Measurements from ENCODE around the gene CEP350.

Gene CEP350

DNA sequence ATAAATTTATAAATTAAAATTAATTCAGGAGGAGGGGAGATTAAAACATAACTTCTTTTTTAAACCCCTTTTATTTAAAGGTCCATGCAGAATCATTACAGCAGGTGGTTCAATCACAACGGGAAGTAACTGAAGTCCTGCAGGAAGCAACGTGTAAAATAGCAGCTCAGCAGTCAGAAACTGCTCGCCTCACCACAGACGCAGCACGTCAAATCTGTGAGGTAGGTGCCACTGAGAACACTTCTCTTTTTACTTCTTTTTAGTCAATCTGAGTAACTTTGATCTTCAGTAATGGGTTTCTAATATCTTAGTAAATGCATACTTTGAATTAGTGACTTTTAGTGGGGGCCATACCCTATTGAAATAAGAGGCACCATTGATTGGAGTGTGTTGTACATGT, 87.0 kb downstream of the CEP350 start:
- Histone ChIP-seq H3K4me3 (no peak overlapping the region), H3K27ac (no peak overlapping the region)
- TF ChIP-seq, protein P1, sequence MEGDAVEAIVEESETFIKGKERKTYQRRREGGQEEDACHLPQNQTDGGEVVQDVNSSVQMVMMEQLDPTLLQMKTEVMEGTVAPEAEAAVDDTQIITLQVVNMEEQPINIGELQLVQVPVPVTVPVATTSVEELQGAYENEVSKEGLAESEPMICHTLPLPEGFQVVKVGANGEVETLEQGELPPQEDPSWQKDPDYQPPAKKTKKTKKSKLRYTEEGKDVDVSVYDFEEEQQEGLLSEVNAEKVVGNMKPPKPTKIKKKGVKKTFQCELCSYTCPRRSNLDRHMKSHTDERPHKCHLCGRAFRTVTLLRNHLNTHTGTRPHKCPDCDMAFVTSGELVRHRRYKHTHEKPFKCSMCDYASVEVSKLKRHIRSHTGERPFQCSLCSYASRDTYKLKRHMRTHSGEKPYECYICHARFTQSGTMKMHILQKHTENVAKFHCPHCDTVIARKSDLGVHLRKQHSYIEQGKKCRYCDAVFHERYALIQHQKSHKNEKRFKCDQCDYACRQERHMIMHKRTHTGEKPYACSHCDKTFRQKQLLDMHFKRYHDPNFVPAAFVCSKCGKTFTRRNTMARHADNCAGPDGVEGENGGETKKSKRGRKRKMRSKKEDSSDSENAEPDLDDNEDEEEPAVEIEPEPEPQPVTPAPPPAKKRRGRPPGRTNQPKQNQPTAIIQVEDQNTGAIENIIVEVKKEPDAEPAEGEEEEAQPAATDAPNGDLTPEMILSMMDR (IDR thresholded peaks at IDR 0.05), result no peak
- no peak for DNase-seq (ENCODE audit: low spot score)

DNA sequence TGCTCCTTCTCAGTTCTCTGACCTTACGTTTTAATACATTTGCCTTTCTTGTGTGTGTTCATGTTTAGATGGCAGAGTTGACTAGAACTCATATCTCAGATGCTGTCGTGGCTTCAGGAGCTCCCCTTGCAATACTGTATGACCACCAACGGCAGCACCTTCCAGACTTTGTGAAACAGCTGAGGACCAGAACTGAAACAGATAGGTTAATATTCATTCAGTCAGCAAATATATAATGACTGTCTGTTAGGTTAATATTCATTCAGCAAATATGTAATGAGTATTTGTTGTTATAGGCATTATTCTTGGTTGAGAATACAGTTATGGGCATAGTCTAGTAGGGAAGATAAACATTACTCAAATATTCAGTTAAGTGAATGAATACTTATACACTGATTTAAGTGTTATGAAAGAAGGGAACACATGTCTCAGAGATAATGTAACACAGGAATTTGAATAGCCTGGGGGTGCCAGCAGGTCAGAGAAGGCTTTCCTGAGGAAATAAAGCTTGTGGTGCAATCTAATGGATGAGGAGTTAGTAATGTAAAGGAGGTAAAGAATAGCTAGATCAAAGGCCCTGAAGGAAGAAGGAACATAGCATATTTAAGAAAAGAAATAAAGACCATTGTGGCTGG, 88.5 kb downstream of the CEP350 start:
- Histone ChIP-seq H3K4me3 (no peak overlapping the region), H3K27ac (no peak overlapping the region)
- TF ChIP-seq, protein P1 (IDR thresholded peaks at IDR 0.05), result no peak
- no peak for DNase-seq (ENCODE audit: low spot score)

DNA sequence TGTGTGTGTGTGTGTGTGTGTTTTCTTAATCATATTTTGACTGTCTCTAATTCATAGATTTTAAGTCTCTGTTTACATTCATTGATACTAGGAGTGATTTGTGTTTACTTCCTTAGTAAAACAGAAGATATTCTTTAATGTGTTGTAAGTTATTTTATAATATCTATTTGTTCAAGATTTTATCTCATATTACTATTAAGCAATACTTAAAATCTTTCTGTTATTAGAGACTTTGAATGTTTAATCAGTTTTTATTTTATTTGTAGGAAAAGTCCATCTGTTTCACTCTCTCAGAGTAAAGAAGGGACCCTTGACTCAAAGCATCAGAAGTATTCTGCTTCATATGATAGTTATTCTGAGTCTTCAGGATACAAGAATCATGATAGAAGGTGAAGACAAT, 89.2 kb downstream of the CEP350 start:
- DNase-seq (ENCODE audit: low spot score), result no peak
- TF ChIP-seq, protein P1 (IDR thresholded peaks at IDR 0.05), result no peak
- H3K27ac ChIP-seq, result no peak overlapping the region
- no peak overlapping the region for H3K4me3 ChIP-seq

DNA sequence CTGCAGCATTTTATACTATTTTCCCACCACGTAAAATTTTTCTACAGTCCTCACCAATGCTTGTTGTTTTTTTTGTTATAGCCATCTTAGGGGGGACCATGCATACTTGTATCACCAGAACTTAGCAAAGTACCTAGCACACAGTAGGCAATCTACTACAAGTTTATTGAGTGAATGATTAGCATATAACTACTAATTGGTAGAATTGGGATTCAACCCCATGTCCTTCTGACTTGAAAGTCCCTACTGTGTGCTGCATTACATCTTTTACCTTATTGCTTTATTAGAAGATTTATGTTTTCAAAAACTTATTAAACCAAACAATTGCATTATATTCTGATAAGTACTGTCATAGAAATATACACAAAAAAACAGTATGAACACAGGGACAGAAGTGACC, 92.1 kb downstream of the CEP350 start:
- TF ChIP-seq, protein P1 (IDR thresholded peaks at IDR 0.05), result no peak
- no peak for DNase-seq (ENCODE audit: low spot score)
- H3K4me3 ChIP-seq, result no peak overlapping the region
- H3K27ac ChIP-seq, result no peak overlapping the region

DNA sequence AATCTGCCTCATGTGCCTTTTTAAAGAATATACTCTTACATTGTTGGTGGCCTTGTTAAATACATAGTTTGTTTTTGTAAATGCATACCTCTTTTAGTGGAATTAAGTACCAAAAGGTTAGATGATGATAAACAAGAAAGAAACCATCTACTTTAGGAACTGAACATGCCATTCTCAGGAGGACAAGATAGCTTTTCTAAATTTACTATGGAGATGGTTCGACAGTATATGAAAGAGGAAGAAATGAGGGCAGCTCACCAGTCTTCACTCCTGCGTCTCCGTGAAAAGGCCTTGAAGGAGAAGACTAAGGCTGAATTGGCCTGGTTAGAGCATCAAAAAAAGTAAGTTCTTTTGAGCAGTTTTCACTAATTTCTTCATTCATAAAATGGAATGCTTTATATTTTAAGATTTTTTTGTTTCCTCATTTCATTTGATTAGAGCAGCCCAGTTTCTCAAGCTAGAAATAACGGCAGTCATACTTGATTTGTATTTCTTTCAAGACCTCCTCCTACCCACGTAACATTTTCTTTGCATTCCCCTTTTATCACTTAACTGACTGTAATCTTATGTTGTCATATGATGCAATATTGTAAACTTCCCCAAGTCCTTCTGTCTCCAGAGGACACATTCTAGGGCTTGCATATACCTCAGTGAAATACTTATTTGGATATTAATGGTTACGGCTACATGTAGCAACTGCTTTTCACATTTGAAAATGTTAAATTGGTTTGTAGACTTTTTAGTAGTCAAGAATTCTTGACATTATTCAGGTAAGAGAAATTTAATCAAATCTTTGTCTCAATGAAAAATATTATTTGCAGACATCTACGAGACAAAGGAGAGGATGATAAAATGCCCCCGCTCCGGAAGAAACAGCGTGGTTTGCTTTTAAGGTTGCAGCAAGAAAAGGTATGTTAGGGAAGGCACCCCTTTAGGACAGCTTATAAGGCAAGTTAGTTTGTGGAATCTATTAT, 99.3 kb downstream of the CEP350 start:
- Histone ChIP-seq H3K4me3 (no peak overlapping the region), H3K27ac (no peak overlapping the region)
- DNase-seq (ENCODE audit: low spot score), result no peak
- TF ChIP-seq, protein P1 (IDR thresholded peaks at IDR 0.05), result no peak

DNA sequence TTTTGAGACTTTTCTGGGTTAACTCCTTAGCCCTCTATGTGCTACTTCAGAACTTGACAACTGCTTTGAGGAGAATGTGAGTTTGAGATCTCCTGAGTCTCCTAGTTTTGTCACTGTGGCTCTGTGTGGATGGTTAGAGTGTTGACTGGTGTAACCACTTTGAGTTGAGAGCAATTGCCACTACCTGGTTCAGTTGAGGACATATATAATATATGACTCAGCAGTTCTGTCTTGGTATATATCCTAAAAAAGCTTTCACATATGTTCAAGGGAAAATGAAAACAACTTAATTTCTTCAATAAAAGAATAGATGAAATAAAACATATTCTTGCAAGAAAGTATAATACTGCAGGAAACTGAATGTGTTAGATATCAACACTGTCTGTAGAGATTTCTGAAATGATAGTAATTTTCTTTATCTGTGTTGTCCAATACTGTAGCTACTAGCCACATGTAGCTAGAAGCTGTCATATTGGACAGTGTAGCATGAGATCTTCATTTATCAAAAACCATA, 103.3 kb downstream of the CEP350 start:
- TF ChIP-seq, protein P1 (IDR thresholded peaks at IDR 0.05), result no peak
- no peak for DNase-seq (ENCODE audit: low spot score)
- Histone ChIP-seq H3K4me3 (no peak overlapping the region), H3K27ac (no peak overlapping the region)

Data from coronary artery (tissue), 2 donors.